Stimulated activated naive CD4-positive, alpha-beta T cell (primary cell): ENCODE measurements around the gene LHCGR.

Experiments
- DNase-seq, 6 experiments: peaks; one replicate each; lab custom pipeline; 2025; lab: John Stamatoyannopoulos, UW

LHCGR gene

GRCh38 chr2:48755473-48755872 is at the start of gene LHCGR:
Gene LHCGR, minus strand, starts transcription at chr2:48755724. Its CDS starts 53 bp downstream, at chr2:48755671.
- no peak for DNase-seq

DNA sequence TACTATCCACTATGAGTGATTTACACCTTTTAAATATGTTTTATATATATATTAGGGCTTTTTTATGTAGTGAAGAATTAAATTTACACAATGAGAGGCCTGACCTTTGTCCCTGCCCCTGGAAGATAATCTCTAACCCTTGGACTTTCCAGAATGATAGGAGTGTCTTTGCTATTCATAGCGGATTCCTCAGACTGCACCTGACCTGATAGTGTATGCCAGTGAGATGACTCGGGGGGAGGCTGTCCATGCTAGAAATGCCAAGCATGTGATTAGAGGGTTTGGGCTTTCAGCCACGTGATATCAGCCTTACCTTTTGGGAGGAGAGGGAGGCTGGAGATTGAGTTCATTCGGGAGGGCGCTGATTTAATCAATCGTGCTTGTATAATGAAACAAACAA is 44.1 kb upstream of the LHCGR start:
- DNase-seq: no peak

DNA sequence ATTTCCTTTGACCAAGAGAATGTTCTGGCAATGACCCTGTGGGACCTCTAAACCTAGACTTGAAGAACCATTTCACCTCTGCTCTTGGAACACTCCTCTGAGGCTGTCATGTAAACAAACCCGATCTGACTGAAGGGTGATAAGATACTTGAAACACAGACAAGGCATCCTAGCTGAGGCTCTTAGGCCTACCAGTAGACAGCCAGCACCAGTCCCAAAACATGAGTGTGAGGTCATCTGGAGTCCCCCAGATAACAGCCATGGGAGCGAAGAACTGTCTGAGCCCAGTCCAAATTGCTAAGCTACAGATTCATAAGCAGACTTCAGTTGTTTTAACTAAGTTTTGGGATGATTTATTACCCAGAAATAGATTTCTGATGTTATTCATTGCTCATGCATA is 39.5 kb upstream of the LHCGR start:
- DNase-seq: no peak

- no peak for DNase-seq
Measured at GRCh38 chr2:48793671-48794070, 38.1 kb upstream of the LHCGR start.

DNA sequence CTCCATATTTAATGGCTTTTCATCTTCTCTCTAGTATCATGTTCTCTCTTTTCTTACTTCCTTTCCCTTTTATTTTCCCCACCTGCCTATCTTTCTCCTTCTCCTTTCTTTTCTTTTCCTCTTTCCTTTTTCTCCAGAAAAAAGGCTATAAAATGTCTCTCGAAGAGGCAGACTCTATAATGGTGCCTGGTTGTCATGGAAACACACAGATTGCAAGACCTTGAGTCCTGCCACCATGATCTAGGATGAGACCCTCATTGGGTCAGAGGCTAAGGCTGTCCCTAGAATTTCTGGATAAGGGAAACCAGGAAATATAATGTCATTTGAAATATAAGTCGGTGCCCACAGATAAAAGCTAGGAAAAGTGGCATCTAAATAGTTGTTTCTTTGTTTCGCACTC is 36.5 kb upstream of the LHCGR start:
- no peak for DNase-seq

- no peak for DNase-seq
Measured at GRCh38 chr2:48790407-48791170, 35.1 kb upstream of the LHCGR start.

DNA sequence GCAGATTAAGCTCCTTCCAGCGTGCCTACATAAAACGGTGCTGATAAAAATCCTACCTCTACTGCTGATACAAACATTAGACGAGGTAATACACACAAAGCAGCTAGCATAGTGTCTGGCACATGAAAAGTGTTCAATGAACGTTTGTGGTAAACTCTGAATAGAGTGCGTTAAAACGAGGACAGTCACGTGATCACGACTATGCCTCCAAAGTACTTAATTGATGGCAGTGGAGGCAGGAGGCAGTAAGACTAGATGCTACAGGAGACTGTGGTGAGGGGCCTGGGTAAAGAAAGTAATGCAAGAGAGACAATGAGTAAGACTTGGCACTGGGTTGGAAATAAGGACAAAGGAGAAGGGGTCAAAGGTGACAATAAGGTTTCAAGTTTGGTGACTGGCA is 32.1 kb upstream of the LHCGR start:
- no peak for DNase-seq

DNA sequence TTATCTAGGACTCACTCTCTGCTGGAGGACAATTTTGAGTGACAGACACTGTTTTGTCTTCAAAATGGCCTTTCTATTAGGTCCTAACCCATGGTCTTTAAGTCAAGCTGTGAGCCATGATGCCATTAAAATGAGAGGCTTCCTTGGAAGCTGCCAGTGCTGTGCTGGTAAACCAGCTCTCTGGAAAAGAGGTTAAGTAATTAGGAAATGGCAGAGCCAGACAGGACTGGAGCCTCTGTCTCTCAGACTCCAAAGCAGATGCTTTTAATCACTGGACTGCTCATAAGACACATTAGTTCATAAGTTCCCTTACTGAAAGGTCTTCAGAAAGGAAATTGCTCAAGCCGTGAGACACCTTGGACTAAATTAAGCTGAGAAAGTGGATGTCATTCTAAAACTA is 25.8 kb upstream of the LHCGR start:
- DNase-seq: no peak

DNA sequence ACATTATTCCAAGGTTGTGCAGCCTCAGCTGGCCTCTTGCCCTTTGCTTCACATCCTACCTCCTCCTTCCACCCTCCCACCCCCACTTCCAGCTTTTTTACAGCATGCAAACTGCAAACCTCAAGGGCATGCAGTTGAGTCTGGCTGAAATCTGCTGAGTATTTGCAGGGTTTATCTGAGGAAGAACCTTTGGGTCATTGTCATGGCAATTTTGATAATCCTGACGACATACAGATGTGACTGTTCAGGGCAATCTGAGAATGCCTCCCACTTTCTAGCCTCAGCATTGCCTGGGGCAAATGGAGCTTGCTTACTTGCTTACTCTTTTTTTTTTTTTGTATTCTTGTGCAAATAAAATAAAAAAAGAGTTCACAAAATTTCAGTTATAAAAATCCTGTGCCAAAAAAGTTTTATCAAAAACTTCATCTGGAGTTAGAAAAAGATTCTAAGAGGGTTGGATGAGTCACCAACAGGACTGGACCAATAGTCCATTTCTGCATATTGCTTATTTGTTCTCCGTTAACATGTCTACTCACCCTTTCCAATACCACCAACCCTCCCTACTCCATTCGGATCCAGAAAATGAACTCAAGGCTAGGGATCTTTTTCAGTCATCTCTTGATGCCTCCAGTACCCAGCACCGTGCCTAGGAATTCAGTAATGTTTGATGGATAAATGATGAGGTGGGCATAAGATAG is 23.6 kb upstream of the LHCGR start:
- DNase-seq: no peak

- DNase-seq: no peak
Measured at GRCh38 chr2:48774251-48774650, 18.7 kb upstream of the LHCGR start.

- DNase-seq: no peak
Measured at GRCh38 chr2:48771241-48772014, 15.9 kb upstream of the LHCGR start.

DNA sequence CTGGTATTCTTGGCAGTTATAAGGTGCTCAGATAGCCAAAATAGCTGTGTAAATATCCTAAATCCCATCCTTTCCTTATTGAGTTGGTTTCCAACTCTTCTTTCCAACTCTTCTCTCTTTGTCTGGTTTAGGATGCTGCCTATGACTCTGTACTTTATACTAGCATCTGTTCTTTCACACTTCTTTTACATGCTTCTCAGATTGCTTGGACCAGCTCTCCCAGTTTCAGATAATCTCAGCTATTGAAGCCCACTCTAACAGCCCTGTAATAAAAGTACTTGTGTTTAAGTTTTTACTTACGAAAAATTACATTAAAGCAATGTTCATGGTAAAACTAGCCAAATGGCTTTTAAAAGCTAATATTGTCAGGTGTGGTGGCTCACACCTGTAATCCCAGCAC is 14.7 kb upstream of the LHCGR start:
- no peak for DNase-seq

DNA sequence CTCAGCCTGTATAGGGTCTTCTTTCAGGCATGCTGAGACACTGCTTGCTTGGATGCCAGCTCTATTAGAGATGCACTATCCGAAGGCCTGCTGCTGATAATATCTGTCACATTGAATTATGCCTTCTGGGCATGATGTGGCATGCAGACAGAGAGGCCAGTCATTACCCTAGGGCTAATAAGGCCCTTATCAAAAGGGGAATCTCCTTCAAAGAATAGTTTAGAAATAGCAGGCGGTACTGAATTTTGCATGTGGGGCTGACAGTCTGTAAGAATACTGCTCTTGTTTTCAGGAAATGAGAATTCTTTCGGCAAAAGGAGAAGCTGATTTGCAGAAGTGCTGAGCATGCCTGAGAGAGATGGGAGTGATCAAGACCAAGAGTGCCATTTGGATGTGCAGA is 13.1 kb upstream of the LHCGR start:
- DNase-seq: no peak

DNA sequence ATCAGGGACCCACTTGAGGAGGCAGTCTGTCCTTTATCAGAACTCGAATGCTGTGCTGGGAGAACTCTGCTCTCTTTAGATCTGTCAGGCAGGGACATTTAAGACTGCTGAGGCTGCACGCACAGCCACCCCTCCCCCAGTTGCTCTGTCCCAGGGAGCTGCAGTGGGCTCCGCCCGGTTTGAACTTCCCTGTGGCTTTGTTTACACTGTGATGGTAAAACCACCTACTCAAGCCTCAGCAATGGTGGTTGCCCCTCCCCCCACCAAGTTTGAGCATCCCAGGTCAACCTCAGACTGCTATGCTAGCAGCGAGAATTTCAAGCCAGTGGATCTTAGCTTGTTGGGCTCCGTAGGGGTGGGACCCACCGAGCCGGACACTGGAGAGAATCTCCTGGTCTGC is 11.8 kb upstream of the LHCGR start:
- no peak for DNase-seq

- DNase-seq: no peak
Measured at GRCh38 chr2:48760826-48761225, 5.3 kb upstream of the LHCGR start.

DNA sequence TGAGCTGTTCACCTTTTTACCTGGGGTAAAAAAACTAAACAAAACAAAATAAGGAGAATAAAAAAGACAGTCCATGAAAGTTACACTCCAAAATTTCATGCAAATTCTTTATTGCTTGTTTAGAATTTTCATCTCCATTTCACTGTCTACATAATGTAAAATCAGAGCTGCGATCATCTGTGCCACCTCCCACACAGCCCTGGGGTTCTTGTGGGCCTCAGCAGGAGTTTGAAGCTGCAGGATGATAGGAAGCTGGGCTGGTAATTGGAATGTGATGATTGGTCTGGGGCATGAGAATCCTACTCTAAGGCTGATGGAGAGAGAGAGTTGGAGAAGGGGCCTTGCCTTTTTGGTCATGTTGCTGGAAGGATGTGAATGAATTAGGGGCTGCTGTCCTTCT is 4.2 kb upstream of the LHCGR start:
- DNase-seq: no peak

DNA sequence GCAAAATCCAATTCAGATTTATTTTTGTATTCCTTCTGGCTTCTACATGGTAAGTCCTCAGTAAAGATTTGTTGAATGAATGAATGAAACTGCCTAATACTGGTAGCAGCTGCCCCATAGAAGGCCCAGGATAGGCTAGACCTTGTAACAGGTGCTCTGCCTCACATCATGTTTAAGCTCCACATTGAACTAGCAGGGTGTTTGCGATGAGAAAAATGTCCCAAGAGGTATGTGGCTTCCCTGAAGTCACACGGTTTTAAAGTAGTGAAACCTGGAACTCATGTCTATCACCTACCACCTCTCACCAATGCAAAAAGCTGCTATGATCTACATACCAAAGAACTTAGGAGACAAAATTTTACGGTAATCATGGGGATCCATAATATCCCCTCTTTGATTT is 765 bp upstream of the LHCGR start:
- no peak for DNase-seq

GRCh38 chr2:48754874-48755273 is 650 bp downstream of the LHCGR start:
- DNase-seq: no peak

DNA sequence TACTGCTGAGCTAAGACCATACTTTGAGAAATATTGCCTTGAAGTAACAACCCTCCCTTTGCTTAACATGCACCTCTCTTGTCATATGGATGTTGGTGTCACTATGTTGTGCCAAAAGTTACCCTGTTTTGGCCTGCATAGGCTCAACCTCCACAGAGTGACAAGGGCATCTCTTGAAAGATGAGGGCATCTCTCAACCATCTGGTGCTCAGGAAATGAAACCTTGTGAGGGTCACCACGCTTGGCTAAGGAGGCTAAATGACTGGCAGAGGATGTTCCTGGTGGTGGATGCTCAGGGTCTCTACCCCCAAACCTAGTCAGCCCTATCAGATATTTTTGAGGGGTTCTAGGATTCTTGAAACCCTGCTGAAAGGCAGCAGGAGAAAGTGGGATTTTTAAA is 2.3 kb downstream of the LHCGR start:
- DNase-seq: no peak

- DNase-seq: no peak
Measured at GRCh38 chr2:48750128-48750739, 5.3 kb downstream of the LHCGR start.

DNA sequence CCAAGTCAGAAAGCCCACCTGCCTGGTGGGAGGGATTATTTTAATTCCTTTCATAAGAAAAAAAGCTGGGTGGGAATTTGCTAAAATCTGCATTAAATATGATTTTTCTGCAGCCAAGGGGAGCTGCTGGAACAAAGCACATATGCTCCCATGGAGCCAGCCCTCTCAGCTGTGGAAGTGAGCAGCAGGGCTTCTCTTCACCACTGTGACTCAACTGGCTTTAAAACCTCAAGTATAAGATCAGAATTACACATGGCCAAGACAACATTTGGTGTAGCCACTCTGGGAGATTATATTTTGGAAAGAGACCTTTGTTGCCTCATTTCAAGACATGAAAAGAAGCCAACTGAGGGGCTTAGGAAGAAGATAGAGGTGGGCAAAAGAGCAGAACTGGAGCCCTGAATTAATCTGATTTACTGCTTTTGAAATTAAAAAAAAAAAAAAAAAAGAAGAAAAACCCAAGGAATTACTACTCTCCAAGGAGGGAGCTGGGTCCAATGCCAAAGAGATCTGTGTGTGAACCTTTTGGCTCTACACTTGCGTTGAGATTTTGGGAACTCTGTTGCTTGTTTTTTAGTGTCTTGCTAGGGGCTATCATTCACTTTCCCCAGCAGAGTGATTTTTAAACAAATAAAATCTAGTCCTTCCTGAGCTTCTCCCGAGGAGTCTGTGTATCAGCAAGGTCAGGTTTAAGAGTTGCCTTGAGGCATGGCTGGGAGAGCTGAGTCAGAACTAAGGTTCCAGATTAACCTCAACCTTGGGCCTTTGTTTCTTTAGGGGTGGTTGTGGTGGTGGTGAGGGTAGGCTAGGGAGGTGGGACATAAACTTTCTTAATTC is 6.0 kb downstream of the LHCGR start:
- no peak for DNase-seq

DNA sequence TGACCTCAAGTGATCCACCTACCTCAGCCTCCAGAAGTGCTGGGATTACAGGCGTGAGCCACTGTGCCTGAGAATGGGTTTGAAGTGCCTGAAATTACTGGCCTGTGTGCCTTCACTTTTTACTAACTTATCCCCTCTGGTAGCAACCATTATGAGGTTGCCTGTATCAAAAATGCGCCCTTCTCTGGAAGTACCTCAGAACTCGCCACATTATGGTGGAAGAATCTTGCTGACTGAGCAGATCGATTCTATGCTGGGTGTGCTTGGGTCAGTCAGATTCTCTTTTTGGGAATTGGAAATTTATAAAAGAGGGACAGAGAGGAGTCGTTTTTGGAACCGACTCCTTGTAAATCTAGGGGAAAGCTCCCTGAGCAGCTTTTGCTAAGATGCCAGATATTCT is 8.2 kb downstream of the LHCGR start:
- no peak for DNase-seq
